Measurements from ENCODE around the gene RUVBL2.

RUVBL2 gene

DNA sequence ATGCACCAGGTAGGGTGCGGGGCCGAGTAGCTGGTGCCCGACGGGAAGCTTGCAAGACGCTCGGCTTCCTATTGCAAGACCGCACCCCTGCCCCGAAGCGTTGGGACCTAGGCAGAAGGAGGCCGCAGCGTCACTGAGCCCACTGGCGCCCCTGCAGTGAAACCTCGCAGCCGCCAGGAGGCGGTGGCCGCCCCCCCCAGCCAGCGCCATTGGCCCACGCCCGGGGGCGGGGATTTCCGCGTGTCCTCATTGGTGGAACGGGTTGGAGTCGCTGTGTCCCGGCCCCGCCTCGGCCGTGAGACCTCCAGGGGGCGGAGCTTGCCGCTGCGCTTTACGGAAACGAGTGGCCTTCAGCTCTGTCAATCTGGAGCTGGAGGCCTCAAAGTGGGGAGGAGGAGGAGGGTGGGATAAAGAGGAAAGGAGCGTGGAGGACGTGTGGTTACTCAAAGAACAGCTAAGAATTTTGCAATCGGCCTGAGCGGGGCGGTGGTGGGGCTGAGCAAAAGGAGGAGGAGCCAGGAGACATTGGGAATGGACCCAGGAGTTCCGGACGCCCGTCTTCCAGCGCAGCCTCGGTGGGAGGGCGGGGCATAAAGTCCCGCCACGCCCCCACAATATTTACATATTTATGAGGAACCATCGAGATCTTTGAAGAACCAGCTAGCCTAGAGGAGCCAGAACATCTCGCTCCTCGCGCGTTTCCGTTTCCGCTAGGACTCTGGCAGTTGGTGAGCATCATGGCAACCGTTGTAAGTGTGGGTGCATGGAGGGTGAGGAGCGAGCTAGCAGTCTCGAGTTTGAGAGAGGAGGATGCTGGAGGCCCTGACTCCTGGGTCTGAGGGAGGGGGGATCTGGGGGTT, at the start of gene RUVBL2, which contains the start of gene GYS1:
Gene RUVBL2, plus strand, starts transcription at position 713 of the 860 bp plus-strand sequence. Its CDS starts 25 bp downstream, at position 738.
Gene GYS1, minus strand, starts transcription at position 135 of the 860 bp plus-strand sequence. CDS start 197 bp downstream, outside the sequence.
- peak; percentile 100 for DNase-seq
- ATAC-seq, result peak; percentile 95

DNA sequence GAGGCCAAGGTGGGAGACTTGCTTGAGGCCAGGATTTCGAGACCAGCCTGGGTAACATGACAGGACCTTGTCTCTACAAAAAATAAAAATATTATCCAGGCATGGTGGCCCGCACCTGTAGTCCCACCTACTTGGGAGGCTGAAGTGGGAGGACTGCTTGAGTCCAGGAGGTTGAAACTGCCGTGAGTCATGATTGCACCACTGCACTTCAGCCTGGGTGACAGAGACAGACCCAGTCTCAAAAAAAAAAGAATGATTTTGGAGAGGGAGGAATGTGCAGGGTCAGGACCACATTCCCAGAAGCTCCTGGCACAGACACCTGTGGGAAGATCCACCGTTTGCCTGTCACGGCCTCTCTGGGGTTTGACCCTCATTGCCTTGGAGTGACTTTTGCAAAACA, 48.3 kb upstream of the RUVBL2 start:
- DNase-seq (no peak), ATAC-seq (no peak)

DNA sequence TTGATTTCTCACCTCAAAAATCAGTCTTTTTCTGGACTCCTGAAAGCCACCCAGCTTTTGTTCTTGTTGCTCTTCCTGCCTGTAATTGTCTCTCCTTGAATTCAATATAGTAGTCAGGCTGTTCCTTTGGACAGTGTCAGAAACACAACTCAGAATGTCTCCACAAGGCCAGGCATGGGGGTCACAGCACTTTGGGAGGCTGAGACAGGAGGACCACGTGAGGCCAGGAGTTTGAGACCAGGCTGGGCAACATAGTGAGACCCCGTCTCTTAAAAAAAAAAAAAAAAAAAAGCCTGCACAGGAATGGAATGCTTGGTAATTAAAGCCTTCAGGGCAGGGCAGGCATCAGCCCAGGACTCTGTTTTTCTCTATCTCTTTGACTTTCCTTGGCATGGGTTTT, 47.9 kb upstream of the RUVBL2 start:
- DNase-seq (no peak), ATAC-seq (no peak)

DNA sequence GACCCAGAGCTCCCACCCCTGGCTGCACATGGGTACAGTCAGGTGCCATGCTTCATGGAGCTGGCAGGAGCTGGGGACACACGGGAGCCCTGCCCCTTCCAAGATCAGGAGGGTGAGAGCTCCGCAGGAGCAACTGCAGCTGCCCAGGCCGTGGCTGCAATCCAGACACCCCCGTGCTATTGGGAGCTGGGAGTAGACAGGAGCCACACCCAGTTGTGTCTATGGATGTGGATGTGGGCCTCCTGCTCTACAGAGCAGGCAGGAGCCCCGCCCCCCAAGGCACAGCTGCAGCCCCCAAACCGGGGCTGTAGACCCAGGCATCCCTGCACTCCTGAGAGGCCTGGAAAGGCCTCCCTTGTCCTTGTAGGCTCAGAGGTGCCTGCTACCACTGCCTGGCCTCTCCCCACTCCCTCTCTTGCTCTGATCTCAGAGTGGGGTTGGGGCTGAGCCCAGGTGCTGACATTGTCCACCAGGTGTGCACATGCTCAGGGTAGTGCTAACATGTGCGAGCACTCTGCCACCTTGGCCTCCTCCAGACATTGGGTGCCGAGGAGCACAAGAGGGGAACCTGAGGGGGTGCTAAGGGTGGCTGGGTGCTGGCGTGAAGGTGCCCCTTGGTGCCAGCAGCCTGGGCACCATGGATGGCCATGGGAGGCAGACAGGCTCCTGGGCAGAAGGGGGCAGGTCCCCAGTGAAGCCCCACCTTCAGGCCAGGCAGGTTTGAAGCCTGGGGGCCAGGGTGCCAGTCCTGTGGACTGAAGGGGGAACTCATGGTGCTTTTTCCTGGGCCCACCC, 47.0 kb upstream of the RUVBL2 start:
- ATAC-seq (no peak), DNase-seq (no peak)

DNA sequence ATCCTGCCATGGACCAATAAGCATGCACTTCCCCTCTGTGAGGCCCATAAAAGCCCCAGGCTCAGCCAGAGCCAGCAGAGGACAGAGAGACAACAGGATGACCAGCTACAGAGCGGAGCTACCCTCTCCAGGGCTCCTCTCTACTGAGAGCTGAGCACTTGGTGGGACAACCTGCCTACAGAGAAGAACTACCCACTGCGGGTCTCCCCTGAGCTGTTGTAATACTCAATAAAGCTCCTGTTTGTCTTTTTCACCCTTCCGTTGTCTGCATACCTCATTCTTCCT, 46.5 kb upstream of the RUVBL2 start:
- DNase-seq (no peak), ATAC-seq (no peak)

DNA sequence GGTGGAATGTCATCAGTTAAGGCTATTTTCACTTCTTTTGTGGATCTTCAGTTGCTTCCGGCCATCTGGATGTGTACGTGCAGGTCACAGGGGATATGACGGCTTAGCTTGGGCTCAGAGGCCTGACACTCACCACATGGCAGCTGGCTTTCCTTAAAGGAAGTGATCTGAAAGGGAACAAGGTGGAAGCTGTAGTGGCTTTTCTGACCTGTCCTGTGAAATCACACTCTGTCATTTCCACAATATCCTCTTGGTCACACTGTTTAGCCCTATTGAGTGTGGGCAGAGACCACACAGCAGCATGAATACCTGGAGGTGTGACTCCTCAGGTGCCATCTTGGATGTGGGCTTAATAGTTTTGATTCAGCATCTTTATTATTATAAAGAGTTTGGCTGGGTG, 43.5 kb upstream of the RUVBL2 start:
- ATAC-seq (no peak), DNase-seq (no peak)

DNA sequence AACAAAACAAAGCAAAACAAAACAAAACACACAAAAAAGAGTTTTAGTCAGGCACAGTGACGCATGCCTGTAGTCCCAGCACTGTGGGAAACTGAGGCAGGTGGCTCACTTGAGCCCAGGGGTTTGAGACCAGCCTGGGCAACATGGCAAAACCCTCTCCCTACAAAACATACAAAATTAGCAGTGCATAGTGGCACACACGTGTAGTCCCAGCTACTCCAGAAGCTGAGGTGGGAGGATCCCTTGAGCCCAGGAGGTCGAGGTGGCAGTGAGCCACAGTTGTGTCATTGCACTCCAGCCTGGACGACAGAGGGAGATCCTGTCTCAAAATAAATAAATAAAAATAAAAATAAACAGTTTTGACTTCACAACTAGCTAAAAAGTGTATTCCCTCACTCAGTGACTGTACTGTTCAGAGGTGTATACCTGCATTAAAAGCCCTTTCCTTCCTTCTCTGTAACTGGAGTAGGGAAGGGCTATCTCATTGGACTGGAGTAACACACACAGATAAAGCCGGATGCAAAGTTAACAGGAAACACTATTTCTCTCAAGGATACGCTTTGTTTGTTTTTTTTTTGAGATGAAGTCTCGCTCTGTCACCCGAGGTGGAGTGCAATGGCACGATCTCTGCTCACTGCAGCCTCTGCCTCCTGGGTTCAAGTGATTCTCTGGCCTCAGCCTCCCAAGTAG, 42.7 kb upstream of the RUVBL2 start:
- no peak for ATAC-seq
- DNase-seq, result no peak

DNA sequence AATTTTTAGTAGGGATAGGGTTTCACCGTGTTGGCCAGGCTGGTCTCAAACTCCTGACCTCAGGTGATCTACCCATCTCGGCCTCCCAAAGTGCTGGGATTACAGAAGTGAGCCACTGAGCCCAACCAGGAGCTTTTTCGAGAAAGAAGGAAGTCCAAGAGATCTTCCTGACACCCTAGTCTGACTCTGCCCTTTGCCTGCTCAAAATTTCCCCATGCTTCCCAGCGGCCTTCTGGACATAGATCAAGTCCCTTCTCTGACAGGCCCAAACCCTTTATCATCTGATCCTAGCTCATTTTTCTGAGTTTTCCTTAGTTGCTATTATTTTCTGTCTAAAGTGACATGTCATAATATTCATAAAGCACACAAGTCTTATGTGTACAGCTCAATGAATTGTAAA, 40.5 kb upstream of the RUVBL2 start:
- no peak for ATAC-seq
- DNase-seq, result no peak

DNA sequence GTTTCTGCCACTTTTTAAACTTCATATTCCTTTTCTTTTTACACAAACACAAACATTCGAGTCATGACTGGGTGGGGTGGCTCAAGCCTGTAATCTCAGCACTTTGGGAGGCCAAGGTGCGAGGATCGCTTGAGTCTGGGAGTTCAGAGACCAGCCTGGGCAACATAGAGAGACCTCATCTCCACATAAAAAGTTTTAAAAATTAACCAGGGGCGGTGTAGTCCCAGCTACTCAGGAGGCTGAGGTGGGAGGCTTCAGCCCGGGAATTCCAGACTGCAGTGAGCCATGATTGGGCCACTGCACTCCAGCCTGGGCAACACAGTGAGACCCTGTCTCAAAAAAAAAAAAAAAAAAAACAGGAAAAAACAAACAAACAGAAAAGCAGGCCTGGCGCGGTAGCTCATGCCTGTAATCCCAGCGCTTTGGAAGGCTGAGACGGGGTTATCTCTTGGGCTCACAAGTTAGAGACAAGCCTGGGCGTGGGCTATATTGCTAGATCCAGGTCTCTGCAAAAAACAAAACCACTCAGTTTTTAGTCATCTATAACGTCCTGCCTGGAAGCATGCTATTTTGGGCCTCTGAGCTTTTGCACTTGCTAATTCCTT, 39.6 kb upstream of the RUVBL2 start:
- DNase-seq (no peak), ATAC-seq (no peak)

DNA sequence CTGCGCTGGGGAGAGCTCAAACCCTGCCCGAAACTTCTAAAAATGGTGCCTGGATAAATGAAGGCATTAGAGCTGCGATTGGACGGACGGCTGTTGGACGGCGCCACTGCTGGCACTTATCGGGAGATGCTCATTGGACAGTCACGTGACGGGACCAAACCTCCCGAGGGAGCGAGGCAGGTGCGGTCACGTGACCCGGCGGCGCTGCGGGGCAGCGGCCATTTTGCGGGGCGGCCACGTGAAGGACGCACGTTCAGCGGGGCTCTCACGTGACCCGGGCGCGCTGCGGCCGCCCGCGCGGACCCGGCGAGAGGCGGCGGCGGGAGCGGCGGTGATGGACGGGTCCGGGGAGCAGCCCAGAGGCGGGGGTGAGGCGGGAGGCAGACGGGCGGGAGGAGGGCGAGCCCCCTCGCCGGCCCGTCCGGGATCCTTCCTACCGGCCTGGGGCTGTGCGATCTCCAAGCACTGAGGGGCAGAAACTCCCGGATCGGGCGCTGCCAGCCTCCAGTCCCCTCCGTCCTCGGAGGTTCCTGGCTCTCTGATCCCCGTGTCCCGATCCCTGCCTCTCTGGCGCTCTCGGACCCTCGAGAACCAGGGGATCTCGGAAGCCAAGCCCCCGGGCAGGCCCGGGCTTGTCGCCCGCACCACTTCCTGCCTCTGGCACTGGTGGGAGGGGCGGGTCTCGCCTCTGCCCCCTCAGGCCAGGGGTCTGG, 38.9 kb upstream of the RUVBL2 start, which contains the start of gene BAX:
Gene BAX, plus strand, starts transcription at position 281 of the 713 bp plus-strand sequence. Its CDS starts 54 bp downstream, at position 335.
- ATAC-seq (peak; percentile 89), DNase-seq (peak; percentile 98)

DNA sequence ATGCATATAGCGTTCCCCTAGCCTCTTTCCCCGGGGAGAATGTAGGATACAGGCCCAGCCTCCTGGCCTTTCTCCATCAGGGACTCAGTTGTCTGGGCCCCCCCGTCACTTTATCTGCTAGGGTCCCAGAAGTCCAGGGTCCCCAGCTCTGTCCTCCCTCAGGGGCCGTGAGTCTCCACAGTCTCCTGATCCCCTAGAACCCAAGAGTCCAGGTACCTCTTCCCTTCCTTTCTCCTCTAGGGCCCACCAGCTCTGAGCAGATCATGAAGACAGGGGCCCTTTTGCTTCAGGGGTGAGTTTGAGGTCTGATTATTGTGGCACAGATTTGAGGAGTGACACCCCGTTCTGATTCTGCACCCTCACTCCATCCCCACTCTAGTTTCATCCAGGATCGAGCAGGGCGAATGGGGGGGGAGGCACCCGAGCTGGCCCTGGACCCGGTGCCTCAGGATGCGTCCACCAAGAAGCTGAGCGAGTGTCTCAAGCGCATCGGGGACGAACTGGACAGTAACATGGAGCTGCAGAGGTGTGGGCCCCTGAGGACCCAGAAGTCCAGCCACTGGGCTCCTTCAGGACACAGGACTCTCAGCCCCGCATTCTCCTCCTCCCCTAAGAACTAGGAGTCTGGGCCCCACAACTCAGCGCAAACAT, 38.3 kb upstream of the RUVBL2 start:
- ATAC-seq (no peak), DNase-seq (no peak)

DNA sequence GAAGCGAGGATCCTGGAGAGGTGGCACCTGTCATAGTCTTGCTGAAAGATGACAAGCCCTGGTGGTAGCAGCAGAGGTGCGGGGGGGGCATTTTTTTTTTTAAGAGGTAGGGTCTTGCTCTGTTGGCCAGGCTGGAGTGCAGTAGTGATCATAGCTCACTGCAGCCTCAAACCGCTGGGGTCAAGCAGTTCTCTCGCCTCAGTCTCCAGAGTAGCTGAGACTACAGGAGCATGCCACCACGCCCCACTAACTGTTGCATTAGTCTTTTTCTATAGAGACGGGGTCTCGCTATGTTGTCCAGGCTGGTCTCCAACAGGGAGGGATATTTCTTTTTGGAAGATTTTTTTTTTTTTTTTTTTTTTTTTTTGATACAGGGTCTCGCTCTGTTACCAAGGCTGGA, 35.7 kb upstream of the RUVBL2 start:
- DNase-seq, result no peak
- no peak for ATAC-seq

DNA sequence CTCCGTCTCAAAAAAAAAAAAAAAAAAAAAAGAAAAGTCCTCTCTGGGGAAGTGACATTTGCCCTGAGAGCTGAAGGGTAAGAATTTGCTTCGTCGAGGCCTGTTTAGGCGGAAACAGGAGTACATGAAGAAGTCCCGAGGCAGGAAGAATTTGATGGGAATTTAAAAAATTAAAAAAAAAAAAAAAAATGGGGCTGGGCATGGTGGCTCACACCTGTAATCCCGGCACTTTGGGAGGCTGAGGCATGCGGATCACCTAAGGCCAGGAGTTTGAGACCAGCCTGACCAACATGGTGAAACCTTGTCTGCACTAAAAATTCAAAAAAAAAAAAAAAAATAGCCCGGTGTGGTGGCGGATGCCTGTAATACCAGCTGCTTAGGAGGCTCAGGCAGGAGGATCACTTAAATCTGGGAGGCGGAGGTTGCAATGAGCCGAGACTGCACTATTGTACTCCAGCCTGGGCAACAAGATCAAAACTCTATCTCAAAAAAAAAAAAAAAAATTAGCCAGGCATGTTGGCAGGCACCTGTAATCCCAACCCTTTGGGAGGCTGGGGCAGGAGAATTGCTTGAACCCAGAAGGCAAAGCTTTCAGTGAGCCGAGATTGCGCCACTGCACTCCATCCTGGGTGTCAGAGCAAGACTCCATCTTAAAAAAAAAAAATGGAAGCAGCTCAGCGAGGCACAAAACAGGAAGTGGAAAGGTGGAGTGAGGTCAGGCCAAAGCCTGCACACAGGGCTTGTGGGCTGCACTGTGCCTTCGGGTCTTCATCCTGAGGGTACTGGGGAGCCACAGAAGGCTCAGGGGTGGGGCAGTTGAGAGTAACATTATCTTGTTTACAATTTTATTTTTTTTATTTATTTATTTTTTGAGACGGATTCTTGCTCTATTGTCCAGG, 34.1 kb upstream of the RUVBL2 start:
- no peak for DNase-seq
- ATAC-seq, result no peak

DNA sequence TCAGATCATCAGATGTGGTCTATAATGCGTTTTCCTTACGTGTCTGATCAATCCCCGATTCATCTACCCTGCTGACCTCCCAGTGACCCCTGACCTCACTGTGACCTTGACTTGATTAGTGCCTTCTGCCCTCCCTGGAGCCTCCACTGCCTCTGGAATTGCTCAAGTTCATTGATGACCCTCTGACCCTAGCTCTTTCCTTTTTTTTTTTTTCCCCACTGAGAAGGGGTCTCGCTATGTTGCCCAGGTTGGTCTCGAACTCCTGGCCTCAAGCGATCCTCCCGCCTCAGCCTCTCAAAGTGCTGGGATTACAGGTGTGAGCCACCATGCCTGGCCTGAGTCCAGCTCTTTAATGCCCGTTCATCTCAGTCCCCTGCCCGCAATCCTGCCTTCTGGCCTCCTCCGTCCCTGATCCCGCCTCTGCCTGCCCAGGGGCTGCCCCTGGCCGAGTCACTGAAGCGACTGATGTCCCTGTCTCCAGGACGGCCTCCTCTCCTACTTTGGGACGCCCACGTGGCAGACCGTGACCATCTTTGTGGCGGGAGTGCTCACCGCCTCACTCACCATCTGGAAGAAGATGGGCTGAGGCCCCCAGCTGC, 32.5 kb upstream of the RUVBL2 start:
- no peak for ATAC-seq
- DNase-seq, result peak; percentile 41

DNA sequence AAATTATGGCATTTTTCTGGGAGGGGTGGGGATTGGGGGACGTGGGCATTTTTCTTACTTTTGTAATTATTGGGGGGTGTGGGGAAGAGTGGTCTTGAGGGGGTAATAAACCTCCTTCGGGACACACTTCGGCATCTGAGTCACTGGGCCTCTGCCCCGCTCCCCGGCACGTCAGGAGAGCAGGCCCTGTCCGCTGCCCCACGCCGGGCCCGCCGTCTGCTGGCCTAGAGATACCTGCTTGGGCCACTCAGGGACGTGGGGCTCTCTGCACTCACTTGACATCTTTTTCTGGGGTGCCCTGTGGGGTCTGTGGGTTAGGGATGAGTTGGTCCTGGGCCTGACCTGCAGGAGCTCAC, 32.0 kb upstream of the RUVBL2 start:
- ATAC-seq, result no peak
- DNase-seq, result no peak

DNA sequence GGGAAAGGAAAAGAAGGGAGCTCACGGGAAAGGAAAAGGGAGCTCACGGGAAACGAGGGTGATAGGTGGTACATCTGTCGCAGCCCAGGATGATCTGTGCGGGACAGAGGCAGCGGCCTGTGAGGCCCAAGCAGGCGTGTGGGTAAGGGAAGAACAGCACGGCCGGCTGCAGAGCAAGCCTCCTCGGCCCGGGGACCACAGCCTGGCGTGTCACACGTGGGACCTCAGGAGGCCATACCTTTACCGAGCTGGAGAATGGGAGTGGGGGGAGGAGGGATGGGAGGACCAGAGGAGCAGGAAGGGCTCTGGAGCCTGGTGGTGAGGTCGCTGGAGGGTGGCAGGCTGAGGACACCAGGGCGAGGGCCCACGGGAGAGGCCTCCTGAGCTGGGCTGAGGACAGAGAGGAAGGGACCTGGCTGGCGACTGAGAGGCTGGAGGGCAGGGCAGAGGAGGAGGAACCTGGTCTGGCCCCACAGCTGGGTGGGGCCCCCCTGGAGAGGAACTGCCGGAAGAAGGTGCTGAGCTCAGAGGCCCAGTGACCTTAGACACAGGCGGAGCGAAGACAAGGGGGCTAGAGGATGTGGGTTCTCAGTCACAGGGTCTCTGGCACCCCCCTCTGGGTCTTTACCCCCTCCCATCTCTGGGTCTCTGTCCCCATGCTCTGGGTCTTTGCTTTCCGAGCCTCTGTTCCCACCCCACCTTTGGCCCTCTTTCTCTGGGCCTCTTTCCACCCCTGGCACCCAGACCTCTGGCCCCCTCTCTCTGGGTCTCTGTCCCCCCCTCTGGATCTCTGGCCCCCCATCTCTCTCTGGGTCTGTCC, 31.4 kb upstream of the RUVBL2 start:
- peak; percentile 80 for DNase-seq
- ATAC-seq, result peak; percentile 41

DNA sequence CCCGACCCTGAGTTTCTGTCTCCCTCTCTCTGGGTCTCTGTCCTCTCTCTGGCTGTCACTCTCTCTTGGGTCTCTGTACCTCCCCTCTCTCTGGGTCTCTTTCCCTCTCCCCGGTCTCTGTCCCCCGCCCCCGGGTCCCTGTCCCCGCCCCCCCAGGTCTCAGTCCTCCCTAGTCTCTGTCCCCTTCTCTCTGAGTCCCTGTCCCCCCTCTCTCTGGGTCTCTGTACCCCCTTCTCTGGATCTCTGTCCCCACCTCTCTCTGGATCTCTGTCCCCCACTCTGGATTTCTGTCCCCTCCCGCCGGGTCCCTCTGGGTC, 30.9 kb upstream of the RUVBL2 start:
- DNase-seq (no peak), ATAC-seq (no peak)

DNA sequence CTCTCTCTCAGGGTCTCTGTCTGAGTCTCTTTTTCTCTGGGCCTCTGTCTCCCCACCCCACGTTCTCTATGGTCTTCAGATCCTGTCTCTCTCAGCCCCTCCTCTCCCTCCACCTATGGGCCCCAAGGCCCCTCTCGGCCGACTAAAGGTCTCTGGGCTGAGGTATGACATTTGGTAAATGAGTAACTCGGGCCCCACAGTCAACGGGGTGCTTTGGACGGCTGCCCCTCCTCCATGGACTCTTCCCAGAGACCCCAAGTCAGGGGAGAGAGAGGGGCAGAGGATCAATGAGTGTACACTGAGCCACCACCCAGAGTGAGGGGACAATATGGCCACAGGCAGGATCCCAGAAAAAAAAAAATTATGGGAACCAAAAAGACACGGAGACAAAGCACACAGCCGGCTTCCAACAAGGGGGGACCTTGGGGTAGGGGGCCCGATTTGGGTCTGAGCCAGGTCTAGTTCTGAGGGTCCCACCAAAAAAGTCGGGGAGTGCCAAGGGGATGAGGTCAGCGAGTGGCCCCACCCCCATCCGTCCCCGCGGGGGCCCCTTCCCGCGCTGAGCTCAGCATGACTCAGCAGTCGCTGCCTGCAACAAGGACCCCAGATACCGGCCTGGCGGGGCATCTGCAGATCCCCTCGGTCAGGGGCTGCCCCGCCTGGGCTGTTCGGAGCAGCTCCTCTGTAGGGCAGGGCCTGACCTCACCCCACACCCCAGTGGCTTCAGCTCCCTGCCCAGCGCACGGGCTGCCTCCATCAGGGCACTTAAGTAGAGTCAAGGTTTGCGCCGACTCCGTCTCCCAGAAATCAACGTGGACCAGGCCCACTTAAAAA, 30.1 kb upstream of the RUVBL2 start:
- DNase-seq (peak; percentile 92), ATAC-seq (peak; percentile 42)

Data from stimulated activated naive CD8-positive, alpha-beta T cell treated with anti-CD3 and anti-CD28 coated beads, Interleukin-15, Interleukin-2, amounts not matched to agents 100 U/mL and 50 U/mL, for 24 hours (primary cell).